IPS-11a (cell line): ENCODE results near the gene MANEAL.

Experiments
- H3K4me3 ChIP-seq: one replicate; pipeline ENCODE4 v1.5.1; 2013; ENCODE audit warnings: low read depth, low read length, control low read depth

Gene MANEAL

DNA sequence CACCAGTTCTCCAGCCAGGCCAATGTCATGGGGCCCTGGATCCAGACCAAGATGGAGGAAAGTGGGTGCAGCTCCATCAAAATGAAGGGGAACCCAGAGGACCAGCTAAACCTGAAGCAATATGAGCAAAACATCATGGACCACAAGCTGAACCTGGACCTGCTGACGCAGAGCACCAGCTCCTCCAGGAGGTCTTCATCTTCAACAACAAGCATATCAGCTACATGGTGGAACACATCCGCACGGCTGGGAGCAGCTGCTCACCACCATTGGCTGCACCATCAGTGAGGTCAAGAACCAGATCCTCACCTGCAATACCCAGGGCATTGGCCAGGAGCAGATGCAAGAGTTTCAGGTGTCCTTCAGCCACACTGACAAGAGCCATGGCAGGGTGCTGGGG, 15.0 kb upstream of the MANEAL start:
- no peak overlapping the region for H3K4me3 ChIP-seq

DNA sequence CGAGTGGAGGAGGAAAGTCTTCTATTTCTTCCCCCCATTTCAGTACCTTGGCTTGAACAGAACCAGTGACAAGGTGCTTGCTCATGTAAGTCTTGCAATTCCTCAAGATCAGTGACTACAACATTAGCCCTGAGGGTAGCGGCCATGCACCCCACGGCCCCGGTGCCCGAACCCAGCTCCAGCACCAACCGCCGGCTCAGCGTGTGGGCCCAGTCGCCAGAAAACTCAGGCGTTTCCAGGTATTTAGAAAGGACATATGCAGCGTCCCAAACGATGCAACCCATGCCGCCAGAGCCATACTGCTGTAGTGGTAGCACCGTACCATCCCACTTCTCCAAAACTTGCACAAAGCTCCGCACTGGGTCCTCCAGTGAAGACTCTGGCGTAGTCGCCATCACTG, 11.2 kb upstream of the MANEAL start:
- no peak overlapping the region for H3K4me3 ChIP-seq

DNA sequence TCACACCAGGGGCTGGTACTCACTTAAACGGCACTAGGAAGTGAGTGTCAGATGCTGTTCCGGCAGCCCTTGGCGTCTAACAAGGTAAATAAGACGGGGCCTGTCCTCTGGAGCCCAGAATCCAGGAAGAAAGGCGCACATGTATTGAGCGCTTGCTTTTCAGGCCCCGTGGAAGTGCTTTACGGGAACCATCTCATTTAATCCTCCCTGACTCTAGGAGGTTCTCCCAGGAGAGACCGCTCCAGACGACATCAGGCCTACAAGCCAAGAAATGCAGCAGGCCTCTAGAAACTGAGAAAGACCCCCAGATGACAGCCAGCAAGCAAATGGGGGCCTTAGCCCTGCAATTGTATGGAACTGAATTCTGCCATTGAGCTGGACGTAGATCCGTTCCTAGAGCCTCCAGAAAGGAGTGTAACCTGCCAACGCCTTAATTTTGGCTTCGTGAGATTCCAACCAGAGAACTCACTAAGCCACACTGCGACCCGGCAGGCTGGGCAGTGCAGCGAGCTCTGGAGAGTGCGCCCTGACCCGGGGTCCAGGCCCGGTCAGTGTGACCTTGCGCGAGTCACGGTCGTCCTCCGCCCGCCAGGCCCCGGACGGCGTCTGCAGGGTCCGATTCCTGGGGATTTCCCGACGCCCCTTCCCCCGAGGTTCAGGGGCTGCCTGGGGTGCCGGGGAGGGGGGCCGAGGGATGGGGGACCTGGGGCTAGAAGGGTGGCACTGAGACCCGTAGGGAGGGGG, 532 bp upstream of the MANEAL start:
- no peak overlapping the region for H3K4me3 ChIP-seq

DNA sequence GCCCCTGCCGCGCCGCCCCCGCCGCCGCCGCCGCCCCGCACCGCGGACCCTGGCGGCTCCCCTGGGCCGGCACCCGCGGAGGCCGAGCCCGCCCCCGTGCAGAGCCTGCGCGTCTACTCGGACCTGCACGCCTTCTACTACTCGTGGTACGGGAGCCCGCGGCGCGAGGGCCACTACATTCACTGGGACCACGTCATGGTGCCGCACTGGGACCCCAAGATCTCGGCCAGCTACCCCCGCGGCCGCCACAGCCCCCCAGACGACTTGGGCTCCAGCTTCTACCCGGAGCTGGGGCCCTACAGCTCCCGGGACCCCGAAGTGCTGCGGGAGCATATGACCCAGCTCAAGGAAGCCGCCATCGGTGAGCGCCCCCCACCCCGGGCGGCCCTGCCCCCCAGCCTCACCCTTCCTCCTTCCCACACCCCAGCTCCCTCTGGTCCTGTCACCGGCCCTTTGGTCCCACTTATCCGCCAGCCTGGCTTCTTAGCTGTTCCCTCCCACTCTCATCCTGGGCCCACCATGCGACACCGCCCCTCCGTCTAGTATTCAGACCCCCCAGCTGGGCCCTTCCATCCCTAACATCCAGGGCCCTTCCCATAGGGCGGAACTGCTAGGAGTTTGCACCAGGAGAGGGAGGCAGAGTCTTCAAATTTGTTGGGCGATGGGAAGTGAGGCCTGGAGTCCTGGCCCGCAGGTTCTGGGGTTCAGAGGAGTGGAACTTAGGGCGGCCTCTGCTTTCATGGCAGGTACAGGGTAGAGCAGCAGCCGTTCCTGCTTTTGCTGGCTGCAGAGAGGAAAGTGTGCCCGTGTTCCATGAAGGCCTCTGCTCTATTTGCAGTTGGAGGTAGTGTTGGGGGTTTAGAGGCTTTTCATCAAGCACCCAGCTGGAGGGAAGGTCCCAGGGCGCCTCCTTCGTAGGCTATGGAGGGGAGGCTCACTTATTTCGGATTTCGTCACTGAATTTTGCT, 1.0 kb downstream of the MANEAL start:
- peak overlapping the region; percentile 37 for H3K4me3 ChIP-seq

- peak overlapping the region; percentile 14 for H3K4me3 ChIP-seq
These were observed 1.9 kb downstream of the MANEAL start for GRCh38 chr1:37795340-37796125.

DNA sequence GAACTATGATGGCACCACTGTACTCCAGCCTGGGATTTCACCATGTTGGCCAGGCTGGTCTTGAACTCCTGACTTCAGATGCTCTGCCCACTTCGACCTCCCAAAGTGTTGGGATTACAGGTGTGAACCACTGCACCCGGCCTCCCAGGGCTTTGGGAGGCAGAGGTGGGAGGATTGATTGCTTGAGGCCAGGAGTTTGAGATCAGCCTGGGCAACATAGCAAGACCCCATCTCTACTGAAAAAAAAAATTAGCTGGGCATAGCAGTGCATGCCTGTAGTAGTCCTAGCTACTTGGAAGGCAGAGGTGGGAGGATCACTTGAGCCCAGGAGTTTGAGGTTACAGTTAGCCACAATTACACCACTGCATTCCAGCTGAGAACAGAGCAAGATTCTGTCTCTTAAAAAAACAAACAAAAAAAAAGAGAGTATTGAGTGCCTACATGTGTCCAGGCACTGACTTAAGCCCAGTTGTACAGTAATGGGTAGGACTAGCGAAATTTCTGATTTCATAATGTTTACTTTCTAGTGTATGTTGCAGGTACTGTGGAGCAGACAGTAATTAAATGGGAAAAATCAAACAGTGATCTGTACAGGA, 4.2 kb downstream of the MANEAL start:
- no peak overlapping the region for H3K4me3 ChIP-seq

DNA sequence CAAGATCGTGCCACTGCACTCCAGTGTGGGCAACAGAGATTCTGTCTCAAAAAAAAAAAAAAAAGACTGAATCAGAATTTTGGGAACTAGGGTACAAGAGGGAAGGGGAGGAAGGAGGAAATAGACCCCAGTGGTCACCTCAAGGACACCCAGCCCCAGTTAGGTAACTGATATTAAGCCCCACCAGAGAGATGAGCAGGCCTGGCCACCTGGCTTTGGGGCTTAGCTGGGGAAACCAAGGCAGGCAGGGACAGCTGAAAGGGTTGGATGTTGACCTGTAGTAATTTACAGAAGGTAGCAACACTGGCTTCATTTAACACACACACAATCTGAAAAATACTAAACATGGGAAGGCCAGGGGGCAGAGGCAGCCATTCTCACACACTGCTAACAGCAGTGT, 8.8 kb downstream of the MANEAL start:
- no peak overlapping the region for H3K4me3 ChIP-seq

DNA sequence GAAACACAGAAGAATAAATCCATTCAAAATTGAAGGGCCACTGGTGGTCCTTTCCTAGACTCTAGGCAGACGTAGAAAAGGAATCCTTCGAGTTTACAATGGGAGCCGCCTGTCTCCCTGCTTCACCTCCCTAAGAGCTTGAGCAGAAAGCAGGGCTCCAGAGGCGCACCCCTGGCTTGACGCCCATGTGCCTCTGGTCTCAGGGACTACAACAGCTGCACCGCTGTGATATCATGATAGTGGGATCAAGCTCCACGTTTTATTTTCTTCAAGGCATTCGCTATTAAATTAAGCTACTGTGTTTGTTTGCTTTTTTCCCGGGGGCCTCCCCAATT, 13.5 kb downstream of the MANEAL start:
- peak overlapping the region; percentile 88 for H3K4me3 ChIP-seq

DNA sequence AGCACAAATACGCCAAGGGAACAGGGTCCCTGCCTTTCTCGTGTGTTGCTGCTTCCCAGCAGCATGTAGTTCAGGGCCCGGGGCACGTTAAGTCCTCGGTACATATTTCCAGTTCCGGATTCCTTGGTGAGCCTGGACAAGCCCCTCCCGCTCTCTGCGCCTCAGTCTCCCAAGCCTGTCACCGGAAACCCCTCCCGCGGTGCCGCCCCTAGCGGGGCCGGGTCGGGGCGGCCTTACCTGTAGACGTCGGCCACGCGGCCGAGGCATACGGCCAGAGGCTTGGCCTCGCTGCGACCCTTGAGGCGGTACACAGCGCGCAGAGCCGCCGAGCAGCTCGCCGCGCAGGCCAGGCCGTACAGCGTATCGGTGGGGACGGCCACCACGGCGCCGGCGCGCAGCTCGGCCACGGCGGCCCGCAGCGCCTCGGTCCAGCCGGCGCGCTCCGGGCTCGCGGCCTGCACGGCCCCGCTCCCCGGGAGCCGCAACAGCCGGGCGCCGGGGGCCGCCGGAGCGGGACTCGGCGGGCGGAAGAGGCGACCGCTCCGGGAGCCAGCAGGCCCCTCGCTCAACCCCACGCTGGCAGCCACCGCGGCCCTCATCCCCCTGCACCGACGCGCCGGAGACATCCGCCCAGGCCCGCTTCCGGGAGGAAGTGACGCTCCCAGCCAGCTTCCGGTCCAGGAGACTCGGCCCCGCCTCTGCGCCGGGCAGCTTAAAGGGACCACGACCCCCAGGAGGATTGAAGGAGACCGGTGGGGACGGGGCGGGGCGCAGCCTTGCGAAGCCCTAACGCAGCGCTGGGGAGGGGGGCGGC, 14.1 kb downstream of the MANEAL start, which contains the start of the genes C1orf122 and YRDC:
Gene C1orf122, plus strand, starts transcription at position 236 of the 814 bp plus-strand sequence. CDS start 615 bp downstream, outside the sequence.
Gene YRDC, minus strand, starts transcription at position 654 of the 814 bp plus-strand sequence. Its CDS starts 28 bp downstream, at position 626.
- H3K4me3 ChIP-seq: peak within 1 kb of the TSS; percentile 88

DNA sequence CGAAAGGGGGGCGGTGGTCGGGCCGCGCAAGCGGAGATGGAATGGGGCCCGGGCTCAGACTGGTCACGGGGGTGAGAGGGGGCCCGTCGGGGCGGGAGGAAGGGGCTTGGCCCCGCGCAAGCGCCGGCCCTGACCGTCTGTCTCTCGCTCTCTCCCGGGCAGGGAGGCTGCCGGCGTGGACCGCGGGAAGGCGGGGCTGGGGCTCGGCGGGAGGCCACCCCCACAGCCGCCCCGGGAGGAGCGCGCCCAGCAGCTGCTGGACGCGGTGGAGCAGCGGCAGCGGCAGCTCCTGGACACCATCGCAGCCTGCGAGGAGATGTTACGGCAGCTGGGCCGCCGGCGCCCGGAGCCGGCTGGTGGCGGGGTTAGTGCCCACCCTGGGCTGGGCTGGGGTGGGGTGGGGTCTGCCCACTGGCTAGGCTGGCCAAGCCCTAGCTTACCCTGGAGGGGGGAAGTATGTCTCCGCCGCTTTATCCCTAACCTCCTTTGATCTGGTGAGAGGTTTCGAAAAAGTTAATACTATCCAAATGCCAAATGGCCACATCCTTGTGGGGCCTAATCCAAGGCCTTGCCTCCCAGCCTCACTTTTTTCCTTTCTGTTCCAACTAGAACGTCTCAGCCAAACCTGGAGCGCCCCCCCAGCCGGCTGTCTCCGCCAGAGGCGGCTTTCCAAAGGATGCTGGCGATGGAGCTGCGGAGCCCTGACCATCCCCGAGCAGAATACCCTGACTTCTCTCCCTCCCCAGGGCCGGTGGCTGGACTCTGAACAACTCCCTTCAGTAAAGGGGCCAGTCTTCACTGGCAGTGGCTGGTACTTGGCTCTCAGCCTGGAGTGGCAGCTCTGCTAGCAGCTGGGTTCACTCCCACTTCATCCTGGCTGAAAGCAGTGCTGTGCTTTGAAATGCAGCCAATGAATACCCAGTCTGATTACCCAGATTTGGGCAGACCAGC, 15.0 kb downstream of the MANEAL start:
- peak overlapping the region; percentile 88 for H3K4me3 ChIP-seq

DNA sequence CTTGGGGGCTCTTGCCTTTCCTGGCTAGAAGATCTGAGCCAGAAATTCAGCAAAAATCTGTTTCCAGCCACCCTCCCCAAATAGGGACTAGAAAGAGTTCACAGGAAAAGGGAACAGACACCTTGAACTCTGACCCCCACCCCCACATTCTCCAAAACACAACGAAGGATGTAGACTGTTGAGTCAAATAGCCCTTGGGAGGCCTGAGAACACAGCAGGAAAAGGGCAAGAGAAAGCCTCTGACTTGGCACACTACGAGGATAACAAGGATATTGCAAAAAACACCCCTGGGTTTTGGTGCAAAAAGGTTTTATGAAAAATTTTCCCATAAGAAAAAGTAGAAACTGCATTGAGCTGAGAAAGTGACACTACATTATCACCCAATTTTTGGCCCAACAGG, 16.3 kb downstream of the MANEAL start:
- no peak overlapping the region for H3K4me3 ChIP-seq

GRCh38 chr1:37811027-37811655, 17.5 kb downstream of the MANEAL start:
- no peak overlapping the region for H3K4me3 ChIP-seq

DNA sequence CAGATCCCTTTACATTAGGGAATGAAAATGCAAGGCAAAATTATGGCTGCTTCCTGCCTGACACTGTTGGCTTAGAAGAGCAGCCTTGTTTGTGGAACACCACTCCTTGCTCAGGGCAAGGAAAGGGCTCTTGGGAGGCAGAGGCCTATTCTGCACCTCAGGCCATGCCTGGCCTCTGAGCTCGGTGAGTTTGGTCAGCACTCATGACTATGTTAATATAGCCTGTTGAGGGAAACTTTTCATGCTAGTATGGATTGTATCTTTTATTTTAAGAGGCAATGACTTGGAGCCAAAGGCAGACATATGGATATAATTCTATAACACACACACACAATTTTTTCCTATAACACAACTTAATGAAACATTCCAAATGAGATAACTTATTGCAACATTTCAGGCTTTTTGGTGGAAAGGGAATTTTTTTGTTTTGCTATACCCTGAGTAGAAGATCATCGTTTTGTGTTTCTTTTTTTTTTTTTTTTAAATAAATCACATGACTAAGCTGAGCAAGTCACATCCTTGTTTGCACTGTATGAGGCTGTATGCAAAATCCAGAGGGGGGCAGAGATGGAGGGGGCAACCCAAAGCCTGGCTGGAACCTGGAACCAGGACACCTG, 20.0 kb downstream of the MANEAL start:
- H3K4me3 ChIP-seq: no peak overlapping the region

DNA sequence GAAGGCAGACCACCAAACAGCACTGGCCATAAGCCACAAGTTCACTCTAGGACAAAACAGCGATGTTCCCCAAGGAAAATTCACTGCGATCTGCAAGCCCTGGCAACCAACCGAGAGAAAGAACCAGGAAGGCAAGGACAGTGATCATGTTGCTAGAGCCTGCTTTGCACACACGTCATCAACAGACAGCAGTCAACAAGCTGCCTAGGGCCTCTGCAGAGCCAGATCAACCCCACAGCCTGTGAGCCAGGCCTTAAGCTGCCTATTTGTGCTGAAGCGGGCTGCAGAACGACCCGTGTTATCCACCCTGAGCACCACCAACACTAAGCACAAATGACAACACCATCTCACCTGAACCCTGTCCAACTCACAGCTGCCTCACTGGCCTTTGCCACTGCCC, 20.6 kb downstream of the MANEAL start:
- no peak overlapping the region for H3K4me3 ChIP-seq

DNA sequence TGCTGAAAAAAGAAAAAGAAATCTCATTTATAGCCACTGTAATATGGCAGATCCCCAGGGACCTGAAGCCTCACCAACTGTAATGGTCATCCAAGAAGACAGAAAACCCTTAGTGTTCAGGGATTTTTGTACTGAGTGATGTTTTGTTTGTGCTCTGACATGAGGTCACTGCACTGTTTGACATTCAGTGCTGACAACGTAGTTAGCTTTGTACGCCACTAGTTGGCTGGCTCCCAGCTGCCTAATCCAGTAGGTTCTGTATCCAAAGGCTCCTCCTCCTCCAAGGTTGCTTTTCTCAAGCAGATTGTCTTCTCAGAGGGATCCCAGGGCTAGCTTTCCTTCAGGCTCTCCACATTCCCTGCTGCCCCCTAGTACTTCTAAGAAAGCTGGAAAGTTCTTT, 23.8 kb downstream of the MANEAL start:
- no peak overlapping the region for H3K4me3 ChIP-seq

- H3K4me3 ChIP-seq: no peak overlapping the region
These were observed 27.8 kb downstream of the MANEAL start for GRCh38 chr1:37821481-37821880.

DNA sequence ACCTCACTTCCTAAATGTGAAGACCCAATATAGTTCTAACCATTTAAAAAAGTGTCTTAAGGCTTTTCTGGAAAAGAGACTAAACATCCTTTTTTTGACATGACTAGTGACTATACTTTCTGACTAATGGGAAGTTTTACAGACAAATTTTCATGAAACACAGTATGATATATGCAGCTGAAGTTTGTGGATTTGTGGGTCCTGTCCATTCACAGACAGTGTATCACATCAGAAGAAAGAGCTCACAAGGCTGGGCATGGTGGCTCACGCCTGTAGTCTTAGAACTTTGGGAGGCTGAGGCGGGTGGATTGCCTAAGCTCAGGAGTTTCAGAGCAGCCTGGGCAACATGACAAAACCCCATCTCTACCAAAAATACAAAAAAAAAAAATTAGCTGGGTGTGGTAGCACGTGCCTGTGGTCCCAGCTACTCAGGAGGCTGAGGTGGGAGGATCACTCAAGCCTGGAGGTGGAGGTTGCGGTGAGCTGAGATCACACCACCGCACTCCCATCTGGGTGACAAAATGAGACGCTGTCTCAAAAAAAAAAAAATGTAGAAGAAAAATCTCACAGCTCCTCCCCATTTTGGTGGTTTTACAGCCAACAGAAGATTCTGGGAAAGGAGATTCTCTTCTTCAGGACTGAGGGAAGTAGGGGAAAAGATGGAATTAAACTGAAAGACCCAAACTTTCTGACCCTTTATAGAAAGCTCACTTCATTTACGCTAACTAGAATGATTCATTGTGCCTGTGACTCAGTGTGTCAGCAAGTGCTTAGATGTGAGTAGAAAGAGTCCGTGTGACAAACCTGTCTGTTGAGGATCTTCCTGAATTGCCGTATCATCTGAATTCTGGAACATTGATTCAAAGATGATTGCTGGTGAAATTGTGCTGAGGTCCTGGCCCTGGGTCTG, 29.5 kb downstream of the MANEAL start:
- H3K4me3 ChIP-seq: no peak overlapping the region
